Measurements from ENCODE around the gene KLHL26.

KLHL26 gene

GRCh38 chr19:18605196-18605545 lies 31.7 kb upstream of the KLHL26 start:
- H3K27ac Mint-ChIP-seq (ENCODE audit: low read depth), result peak overlapping the region; percentile 6
- no peak for DNase-seq (ENCODE audit: low spot score in 2 of 2)
- ATAC-seq (replicated peaks; ENCODE audit: extremely low read depth, poor library complexity, severe bottlenecking), result no peak
- H3K9me3 Mint-ChIP-seq, result no peaks in the 10 kb centered on the region
- peaks cover 3% of the 10 kb centered on the region for H3K36me3 Mint-ChIP-seq (ENCODE audit: insufficient read depth)
- H3K27me3 Mint-ChIP-seq, result peaks cover 71% of the 10 kb centered on the region
- peak overlapping the region; percentile 23 for H3K4me3 Mint-ChIP-seq
- H3K4me1 Mint-ChIP-seq, result peaks cover 12% of the 10 kb centered on the region

GRCh38 chr19:18605546-18606280 lies 31.1 kb upstream of the KLHL26 start:
- ATAC-seq (replicated peaks; ENCODE audit: extremely low read depth, poor library complexity, severe bottlenecking) (no peak), DNase-seq (ENCODE audit: low spot score in 2 of 2) (no peak)
- H3K36me3 Mint-ChIP-seq (ENCODE audit: insufficient read depth), result peaks cover 3% of the 10 kb centered on the region
- peaks cover 76% of the 10 kb centered on the region for H3K27me3 Mint-ChIP-seq
- H3K4me1 Mint-ChIP-seq, result peaks cover 12% of the 10 kb centered on the region
- H3K9me3 Mint-ChIP-seq, result no peaks in the 10 kb centered on the region
- H3K4me3 Mint-ChIP-seq, result peak overlapping the region; percentile 23
- peak overlapping the region; percentile 6 for H3K27ac Mint-ChIP-seq (ENCODE audit: low read depth)

- H3K4me1 Mint-ChIP-seq, result peaks cover 18% of the 10 kb centered on the region
- H3K27ac Mint-ChIP-seq (ENCODE audit: low read depth), result peak within 1 kb of the TSS; percentile 35
- H3K27me3 Mint-ChIP-seq, result peaks cover 81% of the 10 kb centered on the region
- DNase-seq (ENCODE audit: low spot score in 2 of 2), result no peak
- peak within 1 kb of the TSS; percentile 37 for H3K4me3 Mint-ChIP-seq
- H3K9me3 Mint-ChIP-seq, result no peaks in the 10 kb centered on the region
- H3K36me3 Mint-ChIP-seq (ENCODE audit: insufficient read depth), result peaks cover 3% of the 10 kb centered on the region
- ATAC-seq (replicated peaks; ENCODE audit: extremely low read depth, poor library complexity, severe bottlenecking), result no peak
Observed at GRCh38 chr19:18606281-18607225, 30.3 kb upstream of the KLHL26 start, which contains the start of gene CRLF1. Gene CRLF1 (minus strand): TSS chr19:18606799. CDS start chr19:18606656, 143 bp downstream.

- Mint-ChIP-seq H3K9me3 (no peaks in the 10 kb centered on the region), H3K4me3 (peak overlapping the region; percentile 37), H3K27me3 (peaks cover 81% of the 10 kb centered on the region), H3K27ac (ENCODE audit: low read depth) (peak overlapping the region; percentile 35), H3K4me1 (peaks cover 23% of the 10 kb centered on the region), H3K36me3 (ENCODE audit: insufficient read depth) (peaks cover 3% of the 10 kb centered on the region)
- DNase-seq (ENCODE audit: low spot score in 2 of 2) (no peak), ATAC-seq (replicated peaks; ENCODE audit: extremely low read depth, poor library complexity, severe bottlenecking) (no peak)
Observed at GRCh38 chr19:18607226-18608101, 29.4 kb upstream of the KLHL26 start.

- Mint-ChIP-seq H3K4me3 (peak overlapping the region; percentile 25), H3K27ac (ENCODE audit: low read depth) (peak overlapping the region; percentile 35), H3K9me3 (no peaks in the 10 kb centered on the region), H3K4me1 (peaks cover 23% of the 10 kb centered on the region), H3K36me3 (ENCODE audit: insufficient read depth) (peaks cover 5% of the 10 kb centered on the region), H3K27me3 (peaks cover 81% of the 10 kb centered on the region)
- DNase-seq (ENCODE audit: low spot score in 2 of 2), result no peak
- no peak for ATAC-seq (replicated peaks; ENCODE audit: extremely low read depth, poor library complexity, severe bottlenecking)
Observed at GRCh38 chr19:18608102-18608804, 28.6 kb upstream of the KLHL26 start.

GRCh38 chr19:18608805-18609716 lies 27.8 kb upstream of the KLHL26 start:
- H3K4me3 Mint-ChIP-seq, result no peak overlapping the region
- H3K4me1 Mint-ChIP-seq, result peaks cover 26% of the 10 kb centered on the region
- peaks cover 6% of the 10 kb centered on the region for H3K36me3 Mint-ChIP-seq (ENCODE audit: insufficient read depth)
- ATAC-seq (replicated peaks; ENCODE audit: extremely low read depth, poor library complexity, severe bottlenecking), result no peak
- no peak overlapping the region for H3K27ac Mint-ChIP-seq (ENCODE audit: low read depth)
- H3K27me3 Mint-ChIP-seq, result peaks cover 84% of the 10 kb centered on the region
- H3K9me3 Mint-ChIP-seq, result no peaks in the 10 kb centered on the region
- no peak for DNase-seq (ENCODE audit: low spot score in 2 of 2)

- Mint-ChIP-seq H3K4me1 (peaks cover 26% of the 10 kb centered on the region), H3K36me3 (ENCODE audit: insufficient read depth) (peaks cover 6% of the 10 kb centered on the region), H3K4me3 (no peak overlapping the region)
Observed at GRCh38 chr19:18609717-18610051, 27.1 kb upstream of the KLHL26 start.

GRCh38 chr19:18610245-18610555 lies 26.6 kb upstream of the KLHL26 start:
- peaks cover 24% of the 10 kb centered on the region for H3K4me1 Mint-ChIP-seq
- no peak overlapping the region for H3K27ac Mint-ChIP-seq (ENCODE audit: low read depth)
- no peaks in the 10 kb centered on the region for H3K9me3 Mint-ChIP-seq
- peaks cover 86% of the 10 kb centered on the region for H3K27me3 Mint-ChIP-seq
- ATAC-seq (replicated peaks; ENCODE audit: extremely low read depth, poor library complexity, severe bottlenecking) (no peak), DNase-seq (ENCODE audit: low spot score in 2 of 2) (no peak)
- no peak overlapping the region for H3K4me3 Mint-ChIP-seq
- H3K36me3 Mint-ChIP-seq (ENCODE audit: insufficient read depth), result peaks cover 5% of the 10 kb centered on the region

More at GRCh38 chr19:18609717-18610051, 27.1 kb upstream of the KLHL26 start:
- DNase-seq (ENCODE audit: low spot score in 2 of 2) (no peak), ATAC-seq (replicated peaks; ENCODE audit: extremely low read depth, poor library complexity, severe bottlenecking) (no peak)
- peaks cover 86% of the 10 kb centered on the region for H3K27me3 Mint-ChIP-seq
- no peaks in the 10 kb centered on the region for H3K9me3 Mint-ChIP-seq
- no peak overlapping the region for H3K27ac Mint-ChIP-seq (ENCODE audit: low read depth)

- no peak for DNase-seq (ENCODE audit: low spot score in 2 of 2)
- Mint-ChIP-seq H3K27me3 (peaks cover 86% of the 10 kb centered on the region), H3K9me3 (no peaks in the 10 kb centered on the region), H3K4me1 (peaks cover 20% of the 10 kb centered on the region), H3K36me3 (ENCODE audit: insufficient read depth) (peaks cover 3% of the 10 kb centered on the region), H3K27ac (ENCODE audit: low read depth) (no peak overlapping the region), H3K4me3 (peak overlapping the region; percentile 54)
- ATAC-seq (replicated peaks; ENCODE audit: extremely low read depth, poor library complexity, severe bottlenecking), result no peak
Observed at GRCh38 chr19:18610556-18611326, 26.1 kb upstream of the KLHL26 start.

- peaks cover 20% of the 10 kb centered on the region for H3K4me1 Mint-ChIP-seq
Observed at GRCh38 chr19:18611327-18612050, 25.3 kb upstream of the KLHL26 start.

More at GRCh38 chr19:18611327-18612050, 25.3 kb upstream of the KLHL26 start:
- Mint-ChIP-seq H3K27ac (ENCODE audit: low read depth) (no peak overlapping the region), H3K4me3 (peak overlapping the region; percentile 76), H3K36me3 (ENCODE audit: insufficient read depth) (peaks cover 3% of the 10 kb centered on the region), H3K9me3 (no peaks in the 10 kb centered on the region), H3K27me3 (peaks cover 93% of the 10 kb centered on the region)
- ATAC-seq (replicated peaks; ENCODE audit: extremely low read depth, poor library complexity, severe bottlenecking) (peak; percentile 34), DNase-seq (ENCODE audit: low spot score in 2 of 2) (no peak)

Data from central memory CD8-positive, alpha-beta T cell (primary cell).